Keratinocyte (primary cell): Measurements from ENCODE around the gene BDKRB1.

ENCODE experiments used
- CTCF ChIP-seq, 3 experiments: IDR thresholded peaks in 1 of 3; conservative IDR thresholded peaks in 1 of 3; optimal IDR thresholded peaks in 1 of 3; 2 replicates in 2 of 3; 3 replicates in 1 of 3; pipeline versions ENCODE3 to v1.5.1; 2011; ENCODE audit warnings: low read length in 3 of 3, mild to moderate bottlenecking in 3 of 3, moderate library complexity in 2 of 3, control low read depth in 1 of 3, inconsistent platforms in 1 of 3; ENCODE audit not compliant: insufficient read depth in 2 of 3; ENCODE audit errors: extremely low read depth in 1 of 3
- EZH2 ChIP-seq: IDR thresholded peaks from one replicate; pipeline ENCODE4 v1.6.1; 2012; ENCODE audit warnings: inconsistent platforms, mild to moderate bottlenecking, low read length, moderate library complexity

DNA sequence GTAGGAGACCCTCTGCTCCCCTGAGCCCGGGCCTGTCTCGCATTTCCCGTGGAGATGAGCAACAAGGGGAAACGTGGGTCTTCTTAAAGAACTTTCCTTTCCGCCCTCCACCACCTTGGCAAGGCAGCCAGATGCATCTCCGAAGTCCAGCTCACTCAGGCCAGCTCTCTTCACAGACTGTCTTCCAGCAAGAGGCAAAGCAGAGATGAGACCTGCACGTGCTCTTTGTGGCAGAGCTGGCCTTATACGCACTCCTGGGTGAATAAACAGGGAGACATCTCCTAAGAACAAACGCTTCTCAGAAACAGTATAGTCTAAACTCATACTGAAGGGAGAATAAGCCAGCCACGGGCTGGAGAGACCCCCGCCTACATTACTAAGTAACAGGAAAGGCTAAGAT, 1.3 kb upstream of the BDKRB1 start:
- TF ChIP-seq EZH2 = no peak
- no peak for TF ChIP-seq CTCF (optimal IDR thresholded peaks at IDR 0.05 in 1 of 3, IDR thresholded peaks at IDR 0.05 in 1 of 3, conservative IDR thresholded peaks at IDR 0.05 in 1 of 3; ENCODE audit: extremely low read depth in 1 of 3, insufficient read depth in 2 of 3, low read length in 3 of 3)
